Measurements from ENCODE around the gene NME7.

NME7 gene

GRCh38 chr1:169110689-169111447 is 256.7 kb downstream of the NME7 start:
- ChIA-PET POLR2A (interaction anchor here (0.8 kb wide), 1 partner anchor 10 kb away, joined by 3 read pairs; no protein-coding TSS in a partner anchor), CTCF (interaction anchor here (0.9 to 5.0 kb wide), 10 partner anchors 9 to 768 kb away, joined by 3 to 25 read pairs (median 4); no protein-coding TSS in a partner anchor)
- DNase-seq (ENCODE audit: extremely low spot score), result no peak
- TF ChIP-seq CTCF (IDR thresholded peaks at IDR 0.05; ENCODE audit: control extremely low read depth, extremely low read depth, low read depth, missing control alignments), result no peak

GRCh38 chr1:169110236-169110635 is 257.4 kb downstream of the NME7 start:
- ChIA-PET CTCF (interaction anchor here (0.8 to 5.0 kb wide), 10 partner anchors 7 to 767 kb away, joined by 3 to 25 read pairs (median 4); no protein-coding TSS in a partner anchor), POLR2A (interaction anchor here (0.8 kb wide), 1 partner anchor 10 kb away, joined by 3 read pairs; no protein-coding TSS in a partner anchor)
- TF ChIP-seq CTCF (IDR thresholded peaks at IDR 0.05; ENCODE audit: control extremely low read depth, extremely low read depth, low read depth, missing control alignments), result no peak
- no peak for DNase-seq (ENCODE audit: extremely low spot score)

DNA sequence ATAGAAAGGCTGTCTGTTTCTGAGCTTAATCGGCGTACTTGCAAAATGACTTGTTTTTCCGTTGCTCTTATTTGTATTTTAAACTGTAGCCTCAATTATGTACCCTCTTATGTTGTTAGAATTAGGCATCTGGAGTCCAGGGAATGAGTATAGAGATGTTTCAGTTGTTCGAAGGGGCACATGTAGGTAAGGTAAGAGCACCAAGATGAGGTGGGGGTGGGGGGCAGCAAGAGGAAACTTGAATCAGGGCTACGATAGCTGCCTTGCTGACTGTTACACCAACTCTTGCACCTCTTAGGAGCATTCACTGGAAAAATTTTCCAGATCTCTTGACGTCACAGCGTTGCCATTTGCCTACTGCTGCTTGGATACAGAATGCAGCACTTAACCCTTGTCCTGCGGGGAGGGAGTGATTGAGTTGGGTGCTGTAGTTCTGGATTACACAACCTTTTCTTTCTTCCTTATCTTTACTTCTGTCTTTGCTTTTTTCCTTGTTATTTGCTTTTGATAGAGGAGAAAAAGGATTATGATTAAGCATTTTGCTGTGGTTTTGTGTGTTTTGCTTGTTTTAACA is 257.9 kb downstream of the NME7 start:
- ChIA-PET POLR2A (no interaction called here), CTCF (interaction anchor here (0.8 to 5.0 kb wide), 8 partner anchors 8 to 474 kb away, joined by 3 to 25 read pairs (median 4); no protein-coding TSS in a partner anchor)
- no peak for TF ChIP-seq CTCF (IDR thresholded peaks at IDR 0.05; ENCODE audit: control extremely low read depth, extremely low read depth, low read depth, missing control alignments)
- no peak for DNase-seq (ENCODE audit: extremely low spot score)

GRCh38 chr1:169108863-169109560 is 258.6 kb downstream of the NME7 start:
- POLR2A ChIA-PET, result no interaction called here
- peak; percentile 45 for DNase-seq (ENCODE audit: extremely low spot score)
- CTCF ChIA-PET, result interaction anchor here (0.8 to 5.0 kb wide), 10 partner anchors 9 to 766 kb away, joined by 3 to 25 read pairs (median 4); no protein-coding TSS in a partner anchor
- TF ChIP-seq CTCF (IDR thresholded peaks at IDR 0.05; ENCODE audit: control extremely low read depth, extremely low read depth, low read depth, missing control alignments), result peak; percentile 59

DNA sequence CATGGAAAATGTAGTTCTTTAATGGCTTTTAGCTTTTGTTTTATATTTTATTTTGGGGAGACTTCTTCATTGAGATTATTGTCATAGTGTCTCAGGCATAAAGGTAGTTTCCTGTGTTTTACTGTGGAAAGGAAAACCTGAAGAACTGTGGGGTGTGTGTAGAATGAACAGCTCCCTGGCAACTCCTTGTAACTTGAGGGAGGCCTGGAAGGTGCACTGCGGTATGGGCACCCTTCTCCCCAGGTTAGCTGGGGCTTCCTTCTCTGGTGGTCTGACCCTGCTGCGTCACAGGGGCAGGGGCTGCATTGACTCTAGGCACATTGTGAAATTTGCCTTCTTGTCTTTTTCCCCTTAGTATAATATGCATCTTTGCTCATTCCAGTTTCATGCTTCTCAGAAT is 259.4 kb downstream of the NME7 start:
- ChIA-PET CTCF (interaction anchor here (1.0 to 3.0 kb wide), 9 partner anchors 12 to 766 kb away, joined by 3 to 9 read pairs (median 4); no protein-coding TSS in a partner anchor), POLR2A (no interaction called here)
- DNase-seq (ENCODE audit: extremely low spot score), result no peak

More for the DNA sequence above, 259.4 kb downstream of the NME7 start:
- TF ChIP-seq CTCF (IDR thresholded peaks at IDR 0.05; ENCODE audit: control extremely low read depth, extremely low read depth, low read depth, missing control alignments), result no peak
